ENCODE results near the gene LNX1.

DNA sequence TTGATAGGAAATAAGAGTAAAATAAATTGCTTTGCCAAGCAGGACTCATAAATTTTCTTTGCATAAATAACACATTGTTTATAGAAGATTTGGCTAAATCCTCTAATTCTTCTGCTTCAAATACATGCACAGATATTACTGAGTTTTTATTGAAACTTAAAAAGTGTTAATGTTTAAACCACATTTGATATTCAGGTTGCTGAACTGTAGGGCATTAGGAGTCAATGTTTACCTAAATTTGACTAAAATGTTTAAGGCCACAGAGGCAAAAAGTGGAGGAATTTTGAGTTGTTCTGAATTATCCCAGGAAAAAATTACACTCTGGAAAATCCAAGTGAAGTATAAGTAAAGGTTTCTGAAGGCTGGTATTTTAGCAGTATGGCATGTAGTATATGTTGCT is 135.1 kb downstream of the LNX1 start:
- TF ChIP-seq ESRRA (IDR thresholded peaks at IDR 0.05; ENCODE audit: borderline replicate concordance, low read depth), result no peak
- TF ChIP-seq, protein P1, sequence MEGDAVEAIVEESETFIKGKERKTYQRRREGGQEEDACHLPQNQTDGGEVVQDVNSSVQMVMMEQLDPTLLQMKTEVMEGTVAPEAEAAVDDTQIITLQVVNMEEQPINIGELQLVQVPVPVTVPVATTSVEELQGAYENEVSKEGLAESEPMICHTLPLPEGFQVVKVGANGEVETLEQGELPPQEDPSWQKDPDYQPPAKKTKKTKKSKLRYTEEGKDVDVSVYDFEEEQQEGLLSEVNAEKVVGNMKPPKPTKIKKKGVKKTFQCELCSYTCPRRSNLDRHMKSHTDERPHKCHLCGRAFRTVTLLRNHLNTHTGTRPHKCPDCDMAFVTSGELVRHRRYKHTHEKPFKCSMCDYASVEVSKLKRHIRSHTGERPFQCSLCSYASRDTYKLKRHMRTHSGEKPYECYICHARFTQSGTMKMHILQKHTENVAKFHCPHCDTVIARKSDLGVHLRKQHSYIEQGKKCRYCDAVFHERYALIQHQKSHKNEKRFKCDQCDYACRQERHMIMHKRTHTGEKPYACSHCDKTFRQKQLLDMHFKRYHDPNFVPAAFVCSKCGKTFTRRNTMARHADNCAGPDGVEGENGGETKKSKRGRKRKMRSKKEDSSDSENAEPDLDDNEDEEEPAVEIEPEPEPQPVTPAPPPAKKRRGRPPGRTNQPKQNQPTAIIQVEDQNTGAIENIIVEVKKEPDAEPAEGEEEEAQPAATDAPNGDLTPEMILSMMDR (IDR thresholded peaks at IDR 0.05 in 2 of 3, conservative IDR thresholded peaks at IDR 0.05 in 1 of 3; ENCODE audit: insufficient read depth in 2 of 3, low read depth in 1 of 3, low read length in 3 of 3), result no peak
- TF ChIP-seq FOXA1 (IDR thresholded peaks at IDR 0.05; ENCODE audit: borderline replicate concordance), result no peak
- no peak for TF ChIP-seq ETV1 (tag; conservative IDR thresholded peaks at IDR 0.05; ENCODE audit: low read depth)
- TF ChIP-seq, protein P2, sequence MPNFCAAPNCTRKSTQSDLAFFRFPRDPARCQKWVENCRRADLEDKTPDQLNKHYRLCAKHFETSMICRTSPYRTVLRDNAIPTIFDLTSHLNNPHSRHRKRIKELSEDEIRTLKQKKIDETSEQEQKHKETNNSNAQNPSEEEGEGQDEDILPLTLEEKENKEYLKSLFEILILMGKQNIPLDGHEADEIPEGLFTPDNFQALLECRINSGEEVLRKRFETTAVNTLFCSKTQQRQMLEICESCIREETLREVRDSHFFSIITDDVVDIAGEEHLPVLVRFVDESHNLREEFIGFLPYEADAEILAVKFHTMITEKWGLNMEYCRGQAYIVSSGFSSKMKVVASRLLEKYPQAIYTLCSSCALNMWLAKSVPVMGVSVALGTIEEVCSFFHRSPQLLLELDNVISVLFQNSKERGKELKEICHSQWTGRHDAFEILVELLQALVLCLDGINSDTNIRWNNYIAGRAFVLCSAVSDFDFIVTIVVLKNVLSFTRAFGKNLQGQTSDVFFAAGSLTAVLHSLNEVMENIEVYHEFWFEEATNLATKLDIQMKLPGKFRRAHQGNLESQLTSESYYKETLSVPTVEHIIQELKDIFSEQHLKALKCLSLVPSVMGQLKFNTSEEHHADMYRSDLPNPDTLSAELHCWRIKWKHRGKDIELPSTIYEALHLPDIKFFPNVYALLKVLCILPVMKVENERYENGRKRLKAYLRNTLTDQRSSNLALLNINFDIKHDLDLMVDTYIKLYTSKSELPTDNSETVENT (CRISPR knock-in tag; IDR thresholded peaks at IDR 0.05), result no peak
- TF ChIP-seq HNRNPH1 (optimal IDR thresholded peaks at IDR 0.05; ENCODE audit: low read depth, low read length), result no peak
- no peak for TF ChIP-seq NFATC3 (IDR thresholded peaks at IDR 0.05)
- TF ChIP-seq SMARCC2 (IDR thresholded peaks at IDR 0.05; ENCODE audit: low read depth), result no peak
